OCI-LY7 (cell line): ENCODE measurements around the gene CD38.

Source experiments
- EZH2phosphoT487 ChIP-seq: fragments of 200-600 bp; sonication (generic); IDR thresholded peaks from 2 replicates; pipeline ENCODE4 v1.6.1; 2018; ENCODE audit warnings: low read depth, borderline replicate concordance, mild to moderate bottlenecking, mixed run types, antibody characterized with exemption, low read length, moderate library complexity, mixed read lengths
- TF ChIP-seq, protein P1 (sequence below): fragments of 200-600 bp; sonication (generic); conservative IDR thresholded peaks from 2 replicates; pipeline ENCODE4 v1.5.1; 2014; ENCODE audit warnings: mild to moderate bottlenecking, antibody characterized with exemption, low read length, moderate library complexity, mixed read lengths

DNA sequence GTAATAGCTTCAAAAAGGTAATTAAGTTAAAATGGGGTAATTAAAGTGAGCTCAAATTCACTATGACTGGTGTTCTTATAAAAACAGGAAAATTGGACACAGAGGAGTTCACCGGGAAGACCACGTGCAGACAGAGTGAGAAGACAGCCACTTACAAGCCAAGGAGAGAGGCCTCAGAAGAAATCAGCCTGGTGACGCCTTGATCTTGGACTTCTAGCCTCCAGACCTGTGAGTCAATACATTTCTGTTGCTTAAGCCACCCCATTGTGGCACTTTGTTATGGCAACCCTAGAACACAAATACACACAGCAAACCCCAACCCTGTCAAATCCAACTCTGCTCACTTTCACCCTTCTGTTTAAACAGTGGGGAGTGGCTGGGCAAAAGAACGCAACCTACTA is 4.1 kb upstream of the CD38 start:
- TF ChIP-seq, protein P1, sequence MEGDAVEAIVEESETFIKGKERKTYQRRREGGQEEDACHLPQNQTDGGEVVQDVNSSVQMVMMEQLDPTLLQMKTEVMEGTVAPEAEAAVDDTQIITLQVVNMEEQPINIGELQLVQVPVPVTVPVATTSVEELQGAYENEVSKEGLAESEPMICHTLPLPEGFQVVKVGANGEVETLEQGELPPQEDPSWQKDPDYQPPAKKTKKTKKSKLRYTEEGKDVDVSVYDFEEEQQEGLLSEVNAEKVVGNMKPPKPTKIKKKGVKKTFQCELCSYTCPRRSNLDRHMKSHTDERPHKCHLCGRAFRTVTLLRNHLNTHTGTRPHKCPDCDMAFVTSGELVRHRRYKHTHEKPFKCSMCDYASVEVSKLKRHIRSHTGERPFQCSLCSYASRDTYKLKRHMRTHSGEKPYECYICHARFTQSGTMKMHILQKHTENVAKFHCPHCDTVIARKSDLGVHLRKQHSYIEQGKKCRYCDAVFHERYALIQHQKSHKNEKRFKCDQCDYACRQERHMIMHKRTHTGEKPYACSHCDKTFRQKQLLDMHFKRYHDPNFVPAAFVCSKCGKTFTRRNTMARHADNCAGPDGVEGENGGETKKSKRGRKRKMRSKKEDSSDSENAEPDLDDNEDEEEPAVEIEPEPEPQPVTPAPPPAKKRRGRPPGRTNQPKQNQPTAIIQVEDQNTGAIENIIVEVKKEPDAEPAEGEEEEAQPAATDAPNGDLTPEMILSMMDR = no peak
- no peak for TF ChIP-seq EZH2phosphoT487
